ELF-1 (cell line): ENCODE results near the gene HERC2.
"Not testable (repeated sequence)": the region's sequence is repeated elsewhere in the genome, so short reads cannot be mapped to it uniquely, and the experiment has no call there.

Experiments
- DNase-seq: peaks from one replicate; pipeline ENCODE4 v3.0.0-alpha.2; 2016; ENCODE audit warnings: low read depth, low spot score

HERC2 gene, protein sequence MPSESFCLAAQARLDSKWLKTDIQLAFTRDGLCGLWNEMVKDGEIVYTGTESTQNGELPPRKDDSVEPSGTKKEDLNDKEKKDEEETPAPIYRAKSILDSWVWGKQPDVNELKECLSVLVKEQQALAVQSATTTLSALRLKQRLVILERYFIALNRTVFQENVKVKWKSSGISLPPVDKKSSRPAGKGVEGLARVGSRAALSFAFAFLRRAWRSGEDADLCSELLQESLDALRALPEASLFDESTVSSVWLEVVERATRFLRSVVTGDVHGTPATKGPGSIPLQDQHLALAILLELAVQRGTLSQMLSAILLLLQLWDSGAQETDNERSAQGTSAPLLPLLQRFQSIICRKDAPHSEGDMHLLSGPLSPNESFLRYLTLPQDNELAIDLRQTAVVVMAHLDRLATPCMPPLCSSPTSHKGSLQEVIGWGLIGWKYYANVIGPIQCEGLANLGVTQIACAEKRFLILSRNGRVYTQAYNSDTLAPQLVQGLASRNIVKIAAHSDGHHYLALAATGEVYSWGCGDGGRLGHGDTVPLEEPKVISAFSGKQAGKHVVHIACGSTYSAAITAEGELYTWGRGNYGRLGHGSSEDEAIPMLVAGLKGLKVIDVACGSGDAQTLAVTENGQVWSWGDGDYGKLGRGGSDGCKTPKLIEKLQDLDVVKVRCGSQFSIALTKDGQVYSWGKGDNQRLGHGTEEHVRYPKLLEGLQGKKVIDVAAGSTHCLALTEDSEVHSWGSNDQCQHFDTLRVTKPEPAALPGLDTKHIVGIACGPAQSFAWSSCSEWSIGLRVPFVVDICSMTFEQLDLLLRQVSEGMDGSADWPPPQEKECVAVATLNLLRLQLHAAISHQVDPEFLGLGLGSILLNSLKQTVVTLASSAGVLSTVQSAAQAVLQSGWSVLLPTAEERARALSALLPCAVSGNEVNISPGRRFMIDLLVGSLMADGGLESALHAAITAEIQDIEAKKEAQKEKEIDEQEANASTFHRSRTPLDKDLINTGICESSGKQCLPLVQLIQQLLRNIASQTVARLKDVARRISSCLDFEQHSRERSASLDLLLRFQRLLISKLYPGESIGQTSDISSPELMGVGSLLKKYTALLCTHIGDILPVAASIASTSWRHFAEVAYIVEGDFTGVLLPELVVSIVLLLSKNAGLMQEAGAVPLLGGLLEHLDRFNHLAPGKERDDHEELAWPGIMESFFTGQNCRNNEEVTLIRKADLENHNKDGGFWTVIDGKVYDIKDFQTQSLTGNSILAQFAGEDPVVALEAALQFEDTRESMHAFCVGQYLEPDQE (N-terminal part only)

GRCh38 chr15:28322129-28322588, at the start of gene HERC2:
HERC2 (minus strand) TSS chr15:28322179; CDS start chr15:28321433, 746 bp downstream.
- not testable (repeated sequence) for DNase-seq

GRCh38 chr15:28365502-28365901, 43.5 kb upstream of the HERC2 start:
- DNase-seq, result not testable (repeated sequence)

DNA sequence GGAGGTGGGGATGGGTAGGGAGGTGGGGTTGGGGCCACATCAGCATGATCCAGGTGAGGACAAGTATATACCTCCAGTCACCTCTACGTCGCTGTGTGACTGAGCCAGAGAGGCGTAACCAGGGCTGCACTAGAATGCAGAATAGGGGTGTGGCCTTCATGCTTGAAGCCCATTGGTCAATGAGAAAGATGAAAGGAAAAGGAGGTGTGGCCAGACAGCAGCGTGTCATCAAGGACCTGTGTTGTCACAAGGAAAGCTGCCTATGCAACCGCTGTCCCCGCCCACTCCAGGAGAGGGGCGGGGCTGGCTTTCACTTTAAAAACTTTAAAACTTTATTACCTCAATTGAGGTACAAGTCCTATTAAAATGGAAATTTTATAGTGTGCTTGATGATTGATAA, 36.0 kb upstream of the HERC2 start, which contains the start of gene GOLGA6L24:
TSS of gene GOLGA6L24 (minus strand) at position 101 of the 400 bp plus-strand sequence. CDS start at position 40, 61 bp downstream.
- not testable (repeated sequence) for DNase-seq

DNA sequence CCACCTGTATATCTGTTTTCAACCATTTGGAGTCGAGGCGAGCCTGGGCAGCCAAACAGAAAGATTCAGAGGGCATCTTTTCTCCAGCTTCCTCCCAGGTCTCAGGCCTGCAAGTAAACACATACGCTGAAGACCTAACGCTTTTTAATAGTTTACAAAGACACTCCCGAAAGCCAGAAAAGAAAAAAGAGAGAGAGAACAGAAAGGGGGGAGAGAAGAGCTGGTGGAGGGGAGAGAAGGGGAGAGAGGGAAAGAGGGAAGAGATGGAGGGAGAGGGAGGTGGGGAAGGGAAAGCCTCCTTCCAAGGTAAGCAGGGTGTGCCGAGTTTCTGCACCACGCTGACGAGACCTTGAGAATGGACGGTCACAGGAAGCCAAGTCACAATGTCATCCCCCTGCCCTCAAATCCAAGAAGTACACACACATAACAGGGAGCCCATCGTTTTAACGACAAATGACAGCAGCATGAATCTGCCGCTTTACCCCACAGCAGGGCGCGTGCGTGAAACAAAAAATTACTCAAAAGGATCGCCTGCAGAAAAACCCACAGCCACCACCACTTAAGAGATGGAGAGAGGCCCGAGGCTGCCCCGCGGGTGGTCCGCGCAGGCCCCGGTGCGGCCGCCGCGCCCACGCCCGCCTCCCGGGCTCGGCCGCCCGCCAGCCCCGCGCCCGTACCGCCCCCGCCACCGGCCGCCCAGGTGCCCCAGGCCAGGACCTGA, 461 bp downstream of the HERC2 start:
- not testable (repeated sequence) for DNase-seq

GRCh38 chr15:28319725-28320124, 2.3 kb downstream of the HERC2 start:
- DNase-seq, result not testable (repeated sequence)

DNA sequence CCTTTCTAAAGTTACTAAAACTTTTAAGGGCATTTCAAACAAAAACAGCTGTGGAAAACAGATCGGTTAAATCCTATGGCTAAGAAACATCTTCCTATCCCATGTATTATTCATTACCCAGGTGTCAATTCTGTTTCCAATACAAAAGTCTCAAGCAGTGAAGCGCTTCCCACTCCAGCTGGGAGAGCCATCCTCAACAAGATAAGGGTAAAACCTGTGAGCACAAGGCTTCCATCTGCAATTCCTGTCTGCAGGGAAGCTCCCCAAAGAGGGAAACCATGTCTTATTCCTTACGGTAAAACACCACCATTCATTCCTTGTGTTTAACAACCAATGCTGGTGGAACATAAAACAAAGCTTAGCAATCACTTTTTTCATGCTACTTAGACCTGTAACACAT, 3.2 kb downstream of the HERC2 start:
- not testable (repeated sequence) for DNase-seq

DNA sequence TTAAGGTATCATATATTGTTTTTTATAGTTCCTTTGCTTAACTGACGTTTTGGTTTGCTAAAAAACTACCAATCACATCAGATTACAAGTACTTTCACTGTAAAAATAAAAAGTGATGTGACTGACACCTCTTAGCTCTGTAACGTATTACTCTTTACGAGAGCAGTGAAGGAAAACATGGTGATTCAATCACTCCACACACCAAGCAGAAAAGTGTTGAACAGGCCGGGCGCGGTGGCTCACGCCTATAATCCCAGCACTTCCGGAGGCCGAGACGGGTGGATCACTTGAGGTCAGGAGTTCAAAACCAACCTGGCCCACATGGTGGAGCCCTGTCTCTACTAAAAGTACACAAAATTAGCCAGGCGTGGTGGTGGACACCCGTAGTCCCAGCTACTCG, 3.9 kb downstream of the HERC2 start:
- DNase-seq, result peak; percentile 1

- not testable (repeated sequence) for DNase-seq
Measured at GRCh38 chr15:28316958-28317357, 5.0 kb downstream of the HERC2 start.

DNA sequence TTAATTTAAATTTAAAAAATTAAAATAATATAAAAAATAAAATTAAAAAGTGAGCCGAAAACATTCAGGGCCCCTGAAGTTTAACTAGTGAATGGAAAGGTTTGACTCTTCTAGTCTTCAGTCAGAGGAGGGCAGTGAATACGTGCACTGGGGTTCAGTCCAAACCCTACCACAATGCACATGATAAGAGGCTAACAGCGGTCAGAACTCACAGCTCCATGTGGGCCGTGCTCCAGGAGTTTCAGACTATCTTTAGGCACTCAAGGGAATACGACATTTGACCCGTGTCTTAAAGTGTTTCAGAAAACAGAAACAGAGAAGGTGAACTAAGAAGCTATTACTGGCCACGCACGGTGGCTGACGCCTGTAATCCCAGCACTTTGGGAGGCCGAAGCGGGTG, 11.5 kb downstream of the HERC2 start:
- not testable (repeated sequence) for DNase-seq

- not testable (repeated sequence) for DNase-seq
Measured at GRCh38 chr15:28308718-28309117, 13.3 kb downstream of the HERC2 start.

GRCh38 chr15:28305700-28306099, 16.3 kb downstream of the HERC2 start:
- DNase-seq, result not testable (repeated sequence)

- not testable (repeated sequence) for DNase-seq
Measured at GRCh38 chr15:28297434-28297833, 24.5 kb downstream of the HERC2 start.

- DNase-seq, result not testable (repeated sequence)
Measured at GRCh38 chr15:28296814-28297213, 25.2 kb downstream of the HERC2 start.

DNA sequence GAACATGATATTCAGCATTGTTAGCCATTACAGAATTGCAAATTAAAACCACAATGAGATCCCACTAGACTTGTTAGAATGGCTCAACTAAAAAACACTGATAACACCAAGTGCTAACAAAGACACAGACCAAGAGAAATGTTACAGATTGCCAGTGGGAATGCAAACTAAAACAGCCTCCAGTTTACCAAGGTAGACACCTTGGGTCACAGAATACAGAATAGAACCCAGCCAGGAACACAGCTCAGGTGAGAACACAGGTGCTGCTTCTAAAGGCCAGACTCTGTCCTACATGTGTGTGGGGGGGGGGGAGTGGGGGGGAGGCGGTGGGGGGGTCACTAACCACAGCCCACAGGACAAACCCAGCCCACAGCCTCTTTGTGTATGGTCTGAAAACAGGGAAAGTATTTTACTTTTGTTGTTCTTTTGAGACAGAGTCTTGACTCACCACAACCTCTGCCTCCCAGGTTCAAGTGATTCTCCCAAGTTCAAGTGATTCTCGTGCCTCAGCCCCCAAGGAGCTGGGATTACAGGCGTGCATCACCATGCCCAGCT, 26.9 kb downstream of the HERC2 start:
- not testable (repeated sequence) for DNase-seq

GRCh38 chr15:28294560-28294959, 27.4 kb downstream of the HERC2 start:
- not testable (repeated sequence) for DNase-seq

GRCh38 chr15:28289694-28290463, 32.1 kb downstream of the HERC2 start:
- no peak for DNase-seq

DNA sequence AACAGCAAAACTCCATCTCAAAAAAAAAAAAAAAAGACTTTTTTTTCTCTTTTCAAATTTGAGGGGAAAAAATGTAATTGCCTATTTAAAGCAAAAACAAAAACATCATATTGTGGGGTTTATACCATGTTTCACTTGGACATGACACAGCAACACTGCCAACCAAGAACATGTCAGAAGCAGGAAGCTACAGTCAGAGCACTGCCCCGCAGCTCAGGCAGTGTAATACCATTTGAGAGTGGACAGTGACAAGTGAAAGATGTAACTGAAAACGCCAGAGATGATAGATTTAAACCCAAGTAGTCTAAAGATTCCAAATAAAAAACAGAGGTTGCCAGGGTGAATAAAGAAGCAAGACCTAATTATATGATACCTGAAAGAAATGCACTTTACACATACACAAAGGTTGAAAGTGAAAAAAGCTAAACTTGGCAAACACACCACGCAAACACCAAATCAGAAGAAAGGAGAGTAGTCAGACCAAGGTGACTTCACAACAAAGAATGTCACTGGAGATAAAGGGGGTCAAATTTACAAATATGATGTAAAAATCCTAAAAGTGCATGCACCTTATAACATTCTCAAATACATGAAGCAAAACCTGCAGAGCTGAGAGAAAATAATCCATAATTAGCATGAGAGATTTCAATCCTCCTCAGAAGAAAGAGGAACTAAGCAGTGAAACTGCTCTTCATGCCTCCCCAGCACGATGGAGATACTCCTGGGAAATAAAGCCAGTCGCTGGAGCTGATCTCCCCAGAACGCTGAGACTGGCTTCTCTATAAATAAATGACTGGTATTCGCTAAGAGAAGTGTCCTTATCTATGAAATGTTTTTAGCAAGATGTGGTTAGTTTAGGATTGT, 32.9 kb downstream of the HERC2 start:
- DNase-seq, result not testable (repeated sequence)

DNA sequence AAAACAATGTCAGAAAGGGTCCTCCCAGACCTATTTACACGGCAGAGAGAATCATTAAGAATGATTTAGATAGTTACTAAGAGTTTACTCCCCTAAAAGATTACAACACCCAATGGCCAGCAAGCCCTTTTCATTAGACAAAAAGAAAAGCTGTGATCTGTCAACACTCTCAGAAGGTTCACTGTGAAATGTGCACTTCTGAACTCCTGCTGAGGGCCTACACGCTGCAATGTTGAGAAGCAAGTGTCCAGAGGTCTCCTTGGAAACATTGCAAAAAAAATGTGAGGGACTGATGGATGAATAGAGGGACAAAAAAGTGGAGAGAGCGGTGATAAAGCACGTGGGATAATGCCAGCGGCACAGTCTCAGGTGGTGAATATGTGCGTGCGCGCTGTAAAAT, 35.3 kb downstream of the HERC2 start:
- DNase-seq, result not testable (repeated sequence)
